Measurements from ENCODE around the gene ITM2C.

- TF ChIP-seq CTCF (IDR thresholded peaks at IDR 0.05; ENCODE audit: low read depth, low read length, poor library complexity, severe bottlenecking) = no peak
- TF ChIP-seq EZH2phosphoT487 (IDR thresholded peaks at IDR 0.05; ENCODE audit: borderline replicate concordance, low read length) = no peak
These were observed 36.3 kb upstream of the ITM2C start for GRCh38 chr2:230828272-230828961.
